GM06990 (cell line): Measurements from ENCODE around the gene CDH12.
"Not testable (repeated sequence)": the region's sequence is repeated elsewhere in the genome, so short reads cannot be mapped to it uniquely, and the experiment has no call there.

Experiments used
- DNase-seq: peaks from one replicate; pipeline ENCODE4 v3.0.0-alpha.2; 2011; ENCODE audit not compliant: insufficient read length; ENCODE audit errors: extremely low read depth
- H3K27me3 ChIP-seq: replicated peaks from 2 replicates; pipeline ENCODE4 v1.6.0; 2011; ENCODE audit warnings: low read length; ENCODE audit not compliant: control insufficient read depth, insufficient read depth
- H3K36me3 ChIP-seq: 2 replicates; pipeline ENCODE4 v1.5.1; 2011; ENCODE audit warnings: low read length; ENCODE audit not compliant: control insufficient read depth, insufficient read depth
- H3K4me3 ChIP-seq: replicated peaks from 2 replicates; pipeline ENCODE4 v1.5.1; 2011; ENCODE audit warnings: low read depth, mild to moderate bottlenecking, control low read depth, low read length
- CTCF ChIP-seq: IDR thresholded peaks from 2 replicates; pipeline ENCODE4 v1.5.1; 2011; ENCODE audit warnings: low read length, control low read depth, mild to moderate bottlenecking, inconsistent platforms; ENCODE audit not compliant: insufficient read depth, poor library complexity, severe bottlenecking

Gene CDH12

GRCh38 chr5:22521521-22521920, 331.6 kb downstream of the CDH12 start:
- DNase-seq = no peak
- no peak for TF ChIP-seq CTCF
- no peaks in the 10 kb centered on the region for H3K27me3 ChIP-seq
- H3K4me3 ChIP-seq = no peak overlapping the region
- H3K36me3 ChIP-seq = no peaks in the 10 kb centered on the region

GRCh38 chr5:22516497-22516896, 336.6 kb downstream of the CDH12 start:
- DNase-seq, H3K27me3 ChIP-seq, H3K36me3 ChIP-seq, H3K4me3 ChIP-seq: not testable (repeated sequence)

GRCh38 chr5:22514231-22514630, 338.9 kb downstream of the CDH12 start:
- TF ChIP-seq CTCF = no peak
- DNase-seq = no peak

DNA sequence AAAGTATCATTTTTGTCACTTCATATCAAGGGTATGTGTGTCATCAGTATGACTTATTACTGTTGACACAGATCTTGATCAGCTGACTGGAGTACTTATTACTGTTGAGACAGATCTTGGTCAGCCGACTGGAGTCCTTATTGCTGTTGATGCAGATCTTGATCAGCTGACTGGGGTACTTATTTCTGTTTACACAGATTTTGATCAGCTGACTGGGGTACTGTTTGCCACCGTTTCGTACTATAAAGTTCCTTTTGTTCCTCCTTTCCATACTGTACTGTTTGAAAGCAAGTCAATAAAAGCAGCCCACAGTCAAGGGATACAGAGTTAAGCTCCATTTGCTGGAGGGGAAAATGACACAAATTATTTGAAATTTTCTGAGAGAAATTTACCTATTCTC, 347.3 kb downstream of the CDH12 start:
- no peak for TF ChIP-seq CTCF
- no peak for DNase-seq
- Histone ChIP-seq H3K36me3 (no peaks in the 10 kb centered on the region), H3K27me3 (no peaks in the 10 kb centered on the region), H3K4me3 (no peak overlapping the region)

More at GRCh38 chr5:22514231-22514630, 338.9 kb downstream of the CDH12 start:
- no peaks in the 10 kb centered on the region for H3K27me3 ChIP-seq
- H3K36me3 ChIP-seq = no peaks in the 10 kb centered on the region
- no peak overlapping the region for H3K4me3 ChIP-seq

DNA sequence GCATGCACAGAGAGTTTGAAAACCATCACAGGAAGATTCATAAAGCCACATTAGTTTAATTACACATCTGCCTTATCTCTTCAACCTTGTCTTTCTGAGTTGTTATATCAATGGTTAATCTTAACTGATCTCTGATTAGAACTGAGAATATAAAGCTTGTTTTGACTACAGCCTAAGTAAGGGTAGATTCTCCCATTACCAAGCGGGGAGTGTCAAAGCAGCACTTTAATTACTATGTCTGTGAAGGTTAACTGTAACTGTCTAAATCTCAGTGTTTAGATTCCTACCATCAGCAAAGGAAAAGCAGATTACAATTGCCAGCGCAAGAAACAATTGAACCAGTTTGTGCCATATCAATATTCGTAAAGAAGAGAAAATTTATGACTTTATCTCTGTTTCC, 348.7 kb downstream of the CDH12 start:
- TF ChIP-seq CTCF = no peak
- no peak for DNase-seq
- Histone ChIP-seq H3K27me3 (no peaks in the 10 kb centered on the region), H3K36me3 (no peaks in the 10 kb centered on the region), H3K4me3 (no peak overlapping the region)

- TF ChIP-seq CTCF = no peak
- Histone ChIP-seq H3K36me3 (no peaks in the 10 kb centered on the region), H3K4me3 (no peak overlapping the region), H3K27me3 (no peaks in the 10 kb centered on the region)
- DNase-seq = no peak
These were observed 352.6 kb downstream of the CDH12 start for GRCh38 chr5:22500556-22500955.
